Stimulated activated naive CD8-positive, alpha-beta T cell treated with anti-CD3 and anti-CD28 coated beads, Interleukin-15, Interleukin-2, amounts not matched to agents 100 U/mL and 50 U/mL, for 24 hours (primary cell): ENCODE results near the gene TAF1B.

Experiments
- ATAC-seq: fragments of 150-1000 bp; cut with Tn5 transposase; one replicate; pipeline ENCODE4 v1.10.0; 2021
- DNase-seq: peaks from one replicate; pipeline ENCODE4 v3.0.0; 2021

The TAF1B gene

DNA sequence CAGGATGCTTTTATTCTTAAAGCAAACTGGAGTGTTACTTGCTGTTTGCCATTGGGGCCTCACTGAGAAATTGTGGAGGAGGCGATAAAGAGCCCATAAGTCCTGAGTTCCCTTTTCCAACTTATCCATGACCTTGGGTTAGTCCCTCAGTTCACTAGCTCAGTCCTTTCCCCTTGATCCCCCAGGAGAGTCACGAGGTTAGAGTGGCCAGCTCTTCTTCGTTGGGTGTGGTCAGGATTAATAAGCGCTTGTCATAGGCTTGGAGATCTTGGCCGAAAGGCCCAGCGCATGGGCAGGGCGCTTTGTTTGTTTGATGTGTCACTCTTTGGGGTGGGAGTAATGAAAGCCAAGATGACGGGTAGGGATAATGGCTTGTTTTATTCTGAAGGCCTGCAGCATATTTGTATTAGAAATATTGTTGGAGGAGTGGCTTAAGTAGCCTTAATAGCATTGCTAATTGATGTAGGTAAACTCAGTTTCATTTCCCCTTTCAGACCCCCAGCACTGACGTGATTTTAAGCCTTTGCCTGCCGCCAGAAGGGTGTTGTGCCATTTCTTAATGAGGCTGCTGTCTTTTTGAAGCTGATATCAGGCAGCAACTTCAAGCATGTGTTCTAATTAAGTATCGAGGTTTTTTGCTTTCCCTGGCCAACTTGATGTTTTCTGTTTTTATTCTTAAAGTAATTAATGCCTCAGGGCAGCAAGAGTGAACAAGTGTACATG is 123.9 kb downstream of the TAF1B start:
- DNase-seq (no peak), ATAC-seq (no peak)

DNA sequence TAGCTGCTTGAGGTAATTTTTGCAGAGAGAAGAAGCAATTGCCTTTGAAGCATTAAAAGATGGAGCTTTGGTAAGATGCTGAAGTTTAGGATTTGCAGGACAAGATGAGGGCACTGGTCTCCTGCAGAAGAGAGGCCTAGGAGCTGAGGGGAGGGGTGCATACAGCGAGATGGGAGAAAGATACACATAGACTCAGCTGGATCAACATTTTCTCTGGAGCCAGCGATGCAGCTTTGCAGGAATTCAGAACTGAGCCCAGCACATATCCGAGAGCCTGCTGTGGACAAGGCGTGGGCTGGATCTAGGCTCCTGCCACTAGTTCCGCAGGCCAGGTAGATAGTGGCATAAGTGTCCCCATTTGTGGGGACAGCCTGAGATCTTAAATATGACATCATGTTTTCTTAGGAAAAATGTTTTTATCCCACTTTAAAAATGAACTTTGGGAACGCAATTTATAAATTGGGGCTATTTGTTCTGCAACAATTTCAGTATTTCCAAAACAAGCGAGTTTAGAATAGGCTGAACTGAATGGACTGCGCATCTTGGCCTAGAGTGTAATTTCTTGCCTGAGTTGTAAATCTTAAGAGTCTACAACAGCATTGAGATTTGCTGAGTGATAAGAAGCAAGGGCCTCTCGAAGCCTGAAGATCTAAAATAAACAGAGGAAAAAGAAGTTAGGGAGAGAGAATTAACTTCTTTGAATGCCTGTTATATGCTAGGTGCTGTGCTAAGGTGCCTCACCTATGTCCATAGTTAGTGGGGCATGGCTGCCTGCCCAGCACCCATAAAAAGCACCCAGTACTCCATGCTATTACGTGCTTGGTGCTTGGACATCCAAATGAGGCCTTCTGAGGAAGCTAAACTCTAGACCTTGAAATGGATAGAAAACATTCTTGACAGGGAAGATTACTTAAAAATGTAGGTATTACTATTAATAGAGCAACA is 125.6 kb downstream of the TAF1B start:
- no peak for ATAC-seq
- DNase-seq, result no peak

DNA sequence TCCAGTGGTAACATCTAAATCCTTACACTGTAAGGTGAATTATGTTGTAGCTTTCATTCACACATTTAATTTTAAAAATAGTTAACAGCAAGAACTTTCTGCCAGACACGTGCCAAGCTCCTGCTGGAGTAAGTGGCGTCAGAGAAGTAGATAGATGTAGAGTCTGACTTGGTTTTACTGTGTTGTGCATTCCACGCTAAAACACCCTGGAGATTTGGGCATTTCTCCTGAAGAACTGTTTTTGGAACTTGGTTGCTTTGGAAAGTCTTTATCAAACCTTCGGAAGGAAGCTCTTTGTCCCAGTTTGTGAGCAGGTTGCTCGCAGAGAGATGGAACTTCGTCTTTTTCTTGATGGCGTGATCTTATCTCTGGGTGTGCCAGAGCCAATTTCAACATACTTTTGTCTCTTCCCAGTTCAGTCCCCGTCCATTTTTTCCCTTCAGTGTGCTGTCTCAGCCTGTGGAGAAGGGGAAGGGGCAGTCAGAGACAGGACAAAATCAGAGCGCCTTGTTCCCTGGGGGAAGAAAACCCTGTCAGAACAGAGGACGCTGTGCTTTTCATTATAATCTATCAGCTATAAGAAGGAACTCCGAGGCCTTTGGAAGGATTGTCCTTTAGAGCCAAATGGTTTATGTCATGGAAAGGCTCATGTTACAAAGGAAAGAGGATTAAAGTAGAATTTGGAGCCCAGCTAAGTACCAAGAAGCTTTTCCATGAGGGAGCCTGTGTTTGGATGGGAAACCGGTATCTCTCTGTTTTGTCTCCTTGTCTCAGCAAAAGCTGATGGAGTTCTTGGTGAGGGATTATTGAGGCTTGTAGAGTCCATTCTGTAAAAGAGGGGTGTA is 127.1 kb downstream of the TAF1B start:
- DNase-seq, result no peak
- no peak for ATAC-seq

DNA sequence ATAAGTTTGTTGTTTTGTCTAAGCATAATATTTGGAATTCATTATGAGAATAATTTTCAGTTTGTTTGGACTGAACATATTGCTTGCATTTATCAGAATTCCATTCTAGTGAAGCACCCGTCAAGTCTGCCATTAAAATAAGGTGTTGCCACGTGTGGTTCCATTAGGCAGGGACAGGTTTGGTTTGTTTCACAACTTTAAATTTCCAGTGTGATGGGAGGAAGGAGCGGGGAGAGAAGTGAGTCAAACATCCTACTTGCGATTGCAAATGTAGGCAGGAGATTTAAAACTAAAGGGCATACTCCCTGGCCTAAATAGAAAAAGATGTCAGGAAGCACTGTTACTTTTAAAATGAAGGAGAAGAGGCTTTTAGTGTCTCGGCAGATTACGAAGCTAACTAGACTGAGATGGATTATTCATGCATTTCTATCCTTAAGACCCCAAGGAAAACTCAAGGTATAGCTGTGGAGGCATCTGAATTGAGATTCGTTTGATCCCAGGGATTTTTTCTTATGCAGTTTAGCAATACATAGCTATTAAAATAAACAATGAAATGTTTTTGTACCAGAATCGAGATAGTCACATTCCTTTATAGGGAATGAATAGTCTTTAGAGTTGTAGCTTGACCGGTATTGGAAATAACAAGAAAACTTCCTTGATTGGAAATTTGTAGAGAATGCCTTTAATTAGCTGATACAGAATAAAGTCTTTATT is 128.0 kb downstream of the TAF1B start:
- ATAC-seq (no peak), DNase-seq (no peak)

DNA sequence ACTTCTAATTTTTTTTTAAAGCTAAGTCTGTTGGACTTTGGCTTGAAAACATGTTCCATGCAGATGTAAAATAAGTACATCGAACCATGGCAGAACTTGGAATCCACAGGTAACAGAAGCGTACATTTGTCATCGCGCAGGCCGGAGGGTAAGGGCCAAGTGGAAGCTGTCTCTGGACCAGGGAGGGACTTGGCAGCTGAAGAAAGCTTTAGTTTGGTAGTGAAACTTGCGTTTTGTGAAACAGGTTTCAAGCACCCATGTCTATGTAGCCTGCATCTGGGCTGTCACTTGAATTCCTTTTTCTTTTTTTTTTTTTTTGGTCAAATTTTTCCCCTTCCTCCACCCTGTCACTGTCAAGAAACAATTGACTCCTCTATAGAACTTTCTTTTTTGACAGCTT is 128.6 kb downstream of the TAF1B start:
- DNase-seq, result no peak
- no peak for ATAC-seq

DNA sequence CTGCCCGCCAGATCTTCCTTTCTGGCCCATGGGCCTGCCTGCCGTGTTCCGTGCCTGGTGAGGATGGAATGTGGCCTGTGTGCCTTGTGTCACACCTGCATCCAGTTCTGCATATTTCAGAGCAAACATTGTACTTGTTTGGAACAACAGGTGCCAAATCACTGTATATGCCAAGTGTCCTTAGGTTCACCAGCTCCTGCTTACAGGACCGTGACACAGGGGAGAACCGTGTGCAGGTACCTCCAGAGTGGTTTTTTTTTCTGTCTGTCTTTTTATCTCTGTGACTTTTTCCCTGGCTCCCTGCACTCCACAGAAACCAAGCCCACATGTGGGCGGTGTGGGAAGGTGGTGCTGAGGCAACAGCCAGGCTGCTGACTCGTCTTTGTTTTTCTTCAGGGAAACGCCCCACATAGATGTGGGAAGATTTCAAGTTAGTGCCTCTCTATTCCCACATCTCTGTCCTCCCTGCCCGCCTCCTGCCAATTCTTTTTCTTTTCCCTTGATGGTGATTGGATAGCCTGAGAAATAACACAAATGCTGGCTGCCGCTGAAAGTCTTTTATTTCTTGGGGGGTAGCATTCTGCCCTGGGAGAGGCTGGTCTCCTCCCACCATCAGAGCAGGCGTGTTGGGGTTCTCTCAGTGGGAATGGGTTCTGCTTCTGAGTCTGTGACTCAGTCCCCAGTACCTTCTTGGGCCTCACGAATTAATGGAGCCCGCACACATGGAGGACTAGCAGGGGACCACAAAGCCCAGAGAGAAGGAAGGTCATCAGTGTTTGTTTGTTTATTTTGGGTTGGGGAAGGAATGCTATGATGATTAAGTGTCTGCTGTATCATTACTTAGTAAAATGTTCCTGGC is 129.6 kb downstream of the TAF1B start:
- peak; percentile 47 for DNase-seq
- ATAC-seq, result no peak

DNA sequence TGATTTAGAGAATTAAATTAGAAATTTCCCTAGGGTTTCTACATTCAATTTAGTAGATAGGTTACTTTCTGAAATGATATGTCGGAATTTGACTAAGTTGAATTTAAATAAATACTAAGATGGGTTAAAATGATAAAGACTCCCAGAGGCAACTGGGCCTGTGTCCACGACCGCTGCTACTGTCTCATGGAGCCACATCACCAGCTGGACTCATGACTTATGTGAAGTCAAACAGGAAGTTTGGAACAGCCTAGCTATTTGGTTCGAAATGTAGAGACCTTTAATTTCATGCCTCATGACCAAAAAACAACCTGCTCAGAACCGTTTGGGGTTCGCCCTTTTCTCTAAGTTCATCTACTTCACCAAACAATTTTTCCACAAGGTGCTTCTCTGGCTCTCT is 130.4 kb downstream of the TAF1B start:
- no peak for ATAC-seq

DNA sequence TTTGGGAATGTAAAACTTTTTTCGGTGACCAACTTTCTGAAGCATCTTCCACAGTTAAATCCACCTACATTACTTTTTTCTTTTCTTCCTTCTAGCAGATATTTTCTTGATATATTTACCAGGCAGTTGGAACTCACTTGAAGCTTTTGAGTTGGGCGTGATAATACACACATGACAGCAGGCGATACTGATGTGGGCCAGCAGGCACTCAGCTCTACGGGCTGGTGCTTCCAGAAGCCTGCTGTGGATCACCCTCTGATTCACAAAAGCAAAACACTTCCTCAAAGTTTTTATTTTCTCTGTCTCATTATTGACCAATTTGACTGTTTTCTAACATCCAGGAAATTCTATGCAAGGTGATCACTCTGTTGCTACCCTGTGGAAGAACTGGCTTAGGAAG is 131.1 kb downstream of the TAF1B start:
- ATAC-seq (no peak), DNase-seq (no peak)

More for the DNA sequence above, 130.4 kb downstream of the TAF1B start:
- DNase-seq, result no peak

DNA sequence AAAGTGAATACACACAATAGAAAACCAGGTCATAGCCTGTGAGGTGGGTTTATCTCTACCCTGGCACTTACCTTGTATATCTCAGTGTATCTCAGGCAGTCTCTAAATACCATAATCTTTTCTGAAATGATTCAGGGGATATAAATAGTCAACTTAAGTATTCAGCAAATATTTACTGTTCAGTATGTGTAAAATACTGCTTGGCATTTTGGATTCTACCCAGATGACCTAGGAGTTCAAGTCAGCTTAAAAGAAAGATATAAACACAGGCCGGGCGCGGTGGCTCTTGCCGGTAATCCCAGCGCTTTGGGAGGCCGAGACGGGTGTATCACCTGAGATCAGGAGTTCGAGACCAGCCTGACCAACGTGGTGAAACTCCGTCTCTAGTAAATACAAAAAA is 132.1 kb downstream of the TAF1B start:
- no peak for ATAC-seq
- DNase-seq, result no peak

DNA sequence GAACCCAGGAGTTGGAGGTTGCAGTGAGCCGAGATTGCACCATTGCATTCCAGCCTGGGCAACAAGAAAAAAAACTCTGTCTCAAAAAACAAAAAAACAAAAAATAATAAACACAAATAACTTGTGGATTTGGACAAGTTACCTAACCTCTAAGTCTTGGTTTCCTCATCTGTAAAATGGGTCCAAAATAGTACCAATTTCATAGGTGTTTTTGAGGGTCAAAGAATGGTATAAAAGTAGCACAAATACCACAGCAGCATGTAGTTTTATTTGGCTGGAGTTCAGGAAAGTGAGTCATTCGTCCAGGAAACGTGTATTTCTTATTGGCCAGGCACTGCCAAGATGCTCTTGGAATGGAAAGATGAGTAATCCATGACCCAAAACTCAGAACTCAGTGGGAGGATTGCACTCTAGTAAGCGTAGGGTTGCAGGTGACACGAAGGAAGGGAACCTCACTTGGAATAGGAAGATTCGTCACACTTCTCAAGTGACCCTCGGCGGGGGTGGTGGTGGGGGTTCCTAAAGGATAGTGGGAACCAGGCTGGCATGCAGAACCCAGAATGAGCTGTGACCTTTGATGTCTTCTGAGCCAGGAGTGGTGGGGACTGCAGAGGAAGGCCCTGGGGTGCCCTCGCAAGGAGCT is 132.7 kb downstream of the TAF1B start:
- DNase-seq (peak; percentile 48), ATAC-seq (peak; percentile 88)

DNA sequence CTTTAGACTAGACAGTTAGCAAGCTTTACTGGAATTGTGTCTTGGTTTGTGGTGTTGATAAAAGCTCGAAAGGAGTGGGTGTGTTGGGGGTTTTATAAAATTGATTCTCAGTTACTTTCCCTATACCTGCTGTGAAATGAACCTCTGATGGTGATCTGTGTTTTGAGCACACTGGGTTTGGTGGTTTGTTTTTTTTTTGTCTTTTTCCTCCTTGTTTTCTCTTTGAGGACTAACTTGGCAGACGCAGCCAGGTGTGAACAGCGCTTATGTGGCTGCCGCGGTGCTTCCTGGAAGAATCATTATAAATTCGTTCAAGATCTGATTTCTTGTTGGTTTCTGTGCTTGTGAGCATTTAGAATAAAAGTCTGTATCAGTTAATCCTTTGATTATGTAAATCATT is 136.7 kb downstream of the TAF1B start:
- peak; percentile 41 for ATAC-seq

DNA sequence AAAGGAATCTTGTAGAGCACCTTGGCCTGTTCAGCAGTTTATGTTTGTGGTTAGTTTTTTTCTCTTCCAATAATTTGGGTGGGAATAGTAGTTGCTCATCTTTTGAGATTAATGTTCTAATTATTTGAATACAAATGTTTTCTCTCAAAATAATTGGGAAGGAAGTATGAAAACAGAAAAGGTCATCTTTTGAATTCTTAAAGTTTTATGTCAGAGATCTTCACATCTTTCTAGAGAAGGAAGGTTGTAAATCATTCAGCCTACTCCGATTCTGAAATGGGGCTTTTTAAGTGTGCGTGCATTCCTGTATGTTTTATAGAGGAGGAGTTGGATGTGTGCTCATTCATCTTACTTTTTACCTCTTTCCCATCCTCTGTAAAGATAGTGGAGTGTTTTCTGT is 137.2 kb downstream of the TAF1B start:
- ATAC-seq, result no peak
- DNase-seq, result no peak

More for the DNA sequence above, 136.7 kb downstream of the TAF1B start:
- no peak for DNase-seq

DNA sequence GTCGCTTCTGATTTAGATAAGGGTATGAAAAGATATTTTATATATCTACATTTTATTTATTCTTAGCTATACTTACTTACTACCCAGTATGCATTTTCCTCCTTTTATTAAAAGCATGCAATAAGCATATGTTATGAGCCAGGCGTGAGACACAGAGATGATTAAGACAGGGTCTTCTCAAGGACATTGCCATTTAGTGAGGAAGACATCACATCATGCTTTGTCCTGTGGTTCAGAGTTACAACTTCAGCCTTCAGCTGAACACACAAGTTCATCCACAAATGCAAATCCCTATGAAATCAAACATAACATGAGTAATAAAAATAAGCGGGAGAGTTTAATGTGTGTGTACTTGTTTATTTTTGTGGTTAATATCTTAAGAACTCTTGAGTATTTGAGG is 138.4 kb downstream of the TAF1B start:
- DNase-seq (no peak), ATAC-seq (no peak)

DNA sequence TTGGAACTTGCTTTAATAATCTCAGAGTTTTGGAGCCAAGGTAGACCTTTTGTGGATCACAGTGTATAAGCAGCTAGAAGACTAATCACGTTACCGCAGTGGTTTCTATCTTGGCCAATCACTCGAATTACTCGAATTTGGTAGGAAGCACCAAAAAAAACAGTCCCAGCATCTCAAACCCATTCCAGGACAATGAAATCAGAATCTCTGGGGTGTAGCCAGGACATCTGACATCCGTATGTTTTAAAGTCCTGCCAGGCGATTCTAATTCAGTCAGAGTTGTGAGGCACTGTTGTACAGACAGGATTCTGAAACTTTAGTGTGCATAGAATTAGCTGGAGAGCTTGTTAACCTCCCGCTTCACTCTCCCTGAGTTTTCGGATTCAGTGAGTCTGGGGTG is 139.0 kb downstream of the TAF1B start:
- DNase-seq (no peak), ATAC-seq (no peak)

DNA sequence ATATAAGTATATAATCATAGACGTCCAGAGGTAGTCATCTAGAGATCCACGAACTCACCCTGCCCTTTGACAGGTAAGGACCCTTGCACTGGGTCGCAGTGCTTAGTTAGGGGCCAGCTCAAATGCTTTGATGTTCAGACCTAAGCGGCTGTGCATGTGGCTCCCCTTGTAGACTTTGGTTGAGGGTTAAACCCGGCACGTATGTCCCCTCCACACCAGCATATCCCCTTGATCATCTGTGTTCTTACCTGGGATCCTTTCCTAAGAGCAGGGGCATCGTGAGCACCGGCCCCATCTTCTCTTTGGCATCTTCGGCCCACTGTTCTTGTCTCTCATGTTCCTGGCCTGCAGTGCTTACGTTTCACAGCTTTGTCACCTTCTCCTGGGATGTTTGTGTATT is 139.6 kb downstream of the TAF1B start:
- DNase-seq (no peak), ATAC-seq (no peak)

DNA sequence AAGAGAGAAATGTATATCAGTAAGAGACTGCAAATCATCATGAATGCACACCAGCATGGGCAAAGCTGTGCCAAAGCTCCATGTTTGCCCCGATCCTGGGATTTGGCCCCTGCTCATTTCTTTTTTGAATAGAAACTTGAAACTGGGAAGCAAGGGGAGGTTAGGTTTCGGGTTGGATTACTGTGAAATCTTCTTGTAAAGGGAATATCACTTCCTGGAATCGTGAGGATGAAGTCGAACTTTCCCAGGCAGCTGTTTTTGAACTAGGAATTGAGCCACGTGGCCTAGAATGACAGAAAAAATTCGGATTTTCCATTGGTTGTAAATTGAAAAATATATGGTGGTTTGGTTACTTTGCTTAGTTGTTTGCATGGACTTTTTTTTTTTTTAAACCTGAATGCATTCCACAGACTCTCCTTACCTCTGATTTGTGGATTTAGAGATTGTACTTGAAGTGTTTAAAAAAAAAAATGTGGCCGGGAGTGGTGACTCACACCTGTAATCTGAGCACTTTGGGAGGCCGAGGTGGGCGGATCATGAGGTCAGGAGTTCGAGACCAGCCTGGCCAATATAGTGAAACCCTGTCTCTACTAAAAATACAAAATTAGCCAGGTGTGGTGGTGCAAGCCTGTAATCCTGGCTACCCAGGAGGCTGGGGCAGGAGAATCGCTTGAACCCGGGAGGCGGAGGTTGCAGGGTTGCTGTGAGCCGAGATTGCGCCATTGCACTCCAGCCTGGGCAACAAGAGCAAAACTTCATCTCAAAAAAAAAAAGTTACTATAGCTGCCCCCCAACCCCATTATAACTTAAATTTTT is 140.3 kb downstream of the TAF1B start:
- ATAC-seq (no peak), DNase-seq (no peak)
